GM21529 (cell line): ENCODE measurements around the gene PCDH9.
"Not testable (repeated sequence)": the region's sequence is repeated elsewhere in the genome, so short reads cannot be mapped to it uniquely, and the experiment has no call there.

Experiments used
- ATAC-seq: cut with Tn5 transposase; IDR thresholded peaks from one replicate; pipeline ENCODE4 v1.9.1; 2021; ENCODE audit not compliant: unreplicated experiment

Gene PCDH9

GRCh38 chr13:67133476-67133875 lies 96.7 kb downstream of the PCDH9 start:
- ATAC-seq = no peak

GRCh38 chr13:67131393-67131792 lies 98.7 kb downstream of the PCDH9 start:
- ATAC-seq = no peak

- ATAC-seq = no peak
Observed at GRCh38 chr13:67130444-67130843, 99.7 kb downstream of the PCDH9 start.

GRCh38 chr13:67128136-67128535 lies 102.0 kb downstream of the PCDH9 start:
- no peak for ATAC-seq

- ATAC-seq = no peak
Observed at GRCh38 chr13:67125681-67126080, 104.5 kb downstream of the PCDH9 start.

- ATAC-seq = no peak
Observed at GRCh38 chr13:67123165-67123564, 107.0 kb downstream of the PCDH9 start.

GRCh38 chr13:67122251-67122650 lies 107.9 kb downstream of the PCDH9 start:
- ATAC-seq = no peak

GRCh38 chr13:67120872-67121531 lies 109.1 kb downstream of the PCDH9 start:
- ATAC-seq = no peak

GRCh38 chr13:67119481-67119894 lies 110.6 kb downstream of the PCDH9 start:
- ATAC-seq = no peak

- ATAC-seq = no peak
Observed at GRCh38 chr13:67118277-67118676, 111.9 kb downstream of the PCDH9 start.

- ATAC-seq = no peak
Observed at GRCh38 chr13:67117010-67117550, 113.1 kb downstream of the PCDH9 start.

- ATAC-seq = no peak
Observed at GRCh38 chr13:67107979-67108378, 122.2 kb downstream of the PCDH9 start.

GRCh38 chr13:67106502-67107057 lies 123.6 kb downstream of the PCDH9 start:
- no peak for ATAC-seq

GRCh38 chr13:67101730-67102467 lies 128.2 kb downstream of the PCDH9 start:
- no peak for ATAC-seq

- ATAC-seq = no peak
Observed at GRCh38 chr13:67100730-67101129, 129.4 kb downstream of the PCDH9 start.

- ATAC-seq = no peak
Observed at GRCh38 chr13:67099494-67099893, 130.6 kb downstream of the PCDH9 start.

- no peak for ATAC-seq
Observed at GRCh38 chr13:67097892-67098452, 132.2 kb downstream of the PCDH9 start.

- not testable (repeated sequence) for ATAC-seq
Observed at GRCh38 chr13:67096893-67097292, 133.2 kb downstream of the PCDH9 start.

GRCh38 chr13:67096418-67096817 lies 133.7 kb downstream of the PCDH9 start:
- ATAC-seq = no peak

GRCh38 chr13:67095621-67096020 lies 134.5 kb downstream of the PCDH9 start:
- no peak for ATAC-seq

GRCh38 chr13:67094952-67095351 lies 135.2 kb downstream of the PCDH9 start:
- no peak for ATAC-seq

- ATAC-seq = no peak
Observed at GRCh38 chr13:67094078-67094477, 136.1 kb downstream of the PCDH9 start.
